Type B pancreatic cell (in vitro differentiated cells): ENCODE data around the gene SEMA4A. TPM values are rescaled to one million over a fixed set of nuclear protein-coding genes. Genes with fewer than 3 reads are reported as not detected.

Source experiments
- DNase-seq: peaks from one replicate; pipeline ENCODE4 v3.0.0; 2021; ENCODE audit warnings: mixed read lengths; ENCODE audit not compliant: unreplicated experiment; ENCODE audit errors: extremely low spot score
- H3K27ac Mint-ChIP-seq: 2 replicates; pipeline ENCODE4 v1.8.0; 2021; ENCODE audit warnings: mild to moderate bottlenecking, mixed read lengths
- H3K27me3 Mint-ChIP-seq: 2 replicates; pipeline ENCODE4 v1.8.0; 2021; ENCODE audit warnings: mixed read lengths
- H3K36me3 Mint-ChIP-seq: 2 replicates; pipeline ENCODE4 v1.8.0; 2021; ENCODE audit warnings: mixed read lengths
- H3K4me1 Mint-ChIP-seq: one replicate; pipeline ENCODE4 v1.8.0; 2021; ENCODE audit warnings: mixed read lengths; ENCODE audit not compliant: unreplicated experiment
- H3K4me3 Mint-ChIP-seq: 2 replicates; pipeline ENCODE4 v1.8.0; 2021; ENCODE audit warnings: mild to moderate bottlenecking, mixed read lengths
- H3K9me3 Mint-ChIP-seq: 2 replicates; pipeline ENCODE4 v1.8.0; 2021; ENCODE audit warnings: mixed read lengths
- total RNA-seq: library from RNA; stranded (reverse); gene quantifications from 2 replicates; pipeline ENCODE4 v1.2.1, GENCODE V29; 2021; ENCODE audit warnings: low replicate concordance
- TF ChIP-seq, protein P1 (sequence below): fragments of 200-600 bp; sonication (generic); conservative IDR thresholded peaks from 2 replicates; pipeline ENCODE4 v1.5.0; 2021; ENCODE audit warnings: antibody characterized with exemption, mild to moderate bottlenecking

The SEMA4A gene
- total RNA-seq, 1 donor from 2014 or later: 7.1 TPM

GRCh38 chr1:156134716-156135435 is 18.5 kb upstream of the SEMA4A start:
- H3K36me3 Mint-ChIP-seq: no peaks in the 10 kb centered on the region
- H3K27ac Mint-ChIP-seq: peak overlapping the region; percentile 56
- no peaks in the 10 kb centered on the region for H3K27me3 Mint-ChIP-seq
- no peak for DNase-seq
- H3K9me3 Mint-ChIP-seq: no peaks in the 10 kb centered on the region
- peaks cover 7% of the 10 kb centered on the region for H3K4me1 Mint-ChIP-seq
- no peak overlapping the region for H3K4me3 Mint-ChIP-seq
- TF ChIP-seq, protein P1, sequence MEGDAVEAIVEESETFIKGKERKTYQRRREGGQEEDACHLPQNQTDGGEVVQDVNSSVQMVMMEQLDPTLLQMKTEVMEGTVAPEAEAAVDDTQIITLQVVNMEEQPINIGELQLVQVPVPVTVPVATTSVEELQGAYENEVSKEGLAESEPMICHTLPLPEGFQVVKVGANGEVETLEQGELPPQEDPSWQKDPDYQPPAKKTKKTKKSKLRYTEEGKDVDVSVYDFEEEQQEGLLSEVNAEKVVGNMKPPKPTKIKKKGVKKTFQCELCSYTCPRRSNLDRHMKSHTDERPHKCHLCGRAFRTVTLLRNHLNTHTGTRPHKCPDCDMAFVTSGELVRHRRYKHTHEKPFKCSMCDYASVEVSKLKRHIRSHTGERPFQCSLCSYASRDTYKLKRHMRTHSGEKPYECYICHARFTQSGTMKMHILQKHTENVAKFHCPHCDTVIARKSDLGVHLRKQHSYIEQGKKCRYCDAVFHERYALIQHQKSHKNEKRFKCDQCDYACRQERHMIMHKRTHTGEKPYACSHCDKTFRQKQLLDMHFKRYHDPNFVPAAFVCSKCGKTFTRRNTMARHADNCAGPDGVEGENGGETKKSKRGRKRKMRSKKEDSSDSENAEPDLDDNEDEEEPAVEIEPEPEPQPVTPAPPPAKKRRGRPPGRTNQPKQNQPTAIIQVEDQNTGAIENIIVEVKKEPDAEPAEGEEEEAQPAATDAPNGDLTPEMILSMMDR: no peak

- TF ChIP-seq, protein P1: no peak
- no peak overlapping the region for H3K4me3 Mint-ChIP-seq
- DNase-seq: no peak
- no peaks in the 10 kb centered on the region for H3K27me3 Mint-ChIP-seq
- H3K9me3 Mint-ChIP-seq: no peaks in the 10 kb centered on the region
- peaks cover 15% of the 10 kb centered on the region for H3K4me1 Mint-ChIP-seq
- H3K27ac Mint-ChIP-seq: no peak overlapping the region
- H3K36me3 Mint-ChIP-seq: no peaks in the 10 kb centered on the region
These were observed 17.2 kb upstream of the SEMA4A start for GRCh38 chr1:156135930-156136871.

- Mint-ChIP-seq H3K27me3 (no peaks in the 10 kb centered on the region), H3K36me3 (no peaks in the 10 kb centered on the region), H3K4me3 (no peak overlapping the region), H3K9me3 (no peaks in the 10 kb centered on the region), H3K4me1 (peaks cover 15% of the 10 kb centered on the region), H3K27ac (no peak overlapping the region)
- TF ChIP-seq, protein P1: peak; percentile 47
- DNase-seq: no peak
These were observed 16.4 kb upstream of the SEMA4A start for GRCh38 chr1:156136970-156137483.

DNA sequence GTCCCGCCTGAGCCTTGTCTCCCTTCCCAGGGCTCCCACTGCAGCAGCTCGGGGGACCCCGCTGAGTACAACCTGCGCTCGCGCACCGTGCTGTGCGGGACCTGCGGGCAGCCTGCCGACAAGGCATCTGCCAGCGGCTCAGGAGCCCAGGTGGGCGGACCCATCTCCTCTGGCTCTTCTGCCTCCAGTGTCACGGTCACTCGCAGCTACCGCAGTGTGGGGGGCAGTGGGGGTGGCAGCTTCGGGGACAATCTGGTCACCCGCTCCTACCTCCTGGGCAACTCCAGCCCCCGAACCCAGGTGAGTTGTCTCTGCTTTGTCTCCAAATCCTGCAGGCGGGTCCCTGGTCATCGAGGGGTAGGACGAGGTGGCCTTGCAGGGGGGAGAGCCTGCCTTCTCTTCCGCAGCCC is 14.9 kb upstream of the SEMA4A start:
- Mint-ChIP-seq H3K27ac (no peak overlapping the region), H3K36me3 (no peaks in the 10 kb centered on the region), H3K4me1 (peaks cover 15% of the 10 kb centered on the region), H3K4me3 (no peak overlapping the region), H3K27me3 (no peaks in the 10 kb centered on the region), H3K9me3 (no peaks in the 10 kb centered on the region)
- TF ChIP-seq, protein P1: no peak
- DNase-seq: no peak

- Mint-ChIP-seq H3K36me3 (no peaks in the 10 kb centered on the region), H3K4me1 (peaks cover 28% of the 10 kb centered on the region), H3K27ac (peak overlapping the region; percentile 65), H3K4me3 (no peak overlapping the region), H3K27me3 (peaks cover 2% of the 10 kb centered on the region), H3K9me3 (no peaks in the 10 kb centered on the region)
- TF ChIP-seq, protein P1: peak; percentile 83
- no peak for DNase-seq
These were observed 12.3 kb upstream of the SEMA4A start for GRCh38 chr1:156140879-156141707.
